Stimulated activated CD4-positive, alpha-beta T cell treated with anti-CD3 and anti-CD28 coated beads, Interleukin-15, amount 100 ng/mL, for 24 hours (primary cell): Measurements from ENCODE around the gene KCNA10.
"Not testable (repeated sequence)": the region's sequence is repeated elsewhere in the genome, so short reads cannot be mapped to it uniquely, and the experiment has no call there.

Experiments used
- DNase-seq: peaks from one replicate; pipeline ENCODE4 v3.0.0-alpha.2; 2020

Gene KCNA10

DNA sequence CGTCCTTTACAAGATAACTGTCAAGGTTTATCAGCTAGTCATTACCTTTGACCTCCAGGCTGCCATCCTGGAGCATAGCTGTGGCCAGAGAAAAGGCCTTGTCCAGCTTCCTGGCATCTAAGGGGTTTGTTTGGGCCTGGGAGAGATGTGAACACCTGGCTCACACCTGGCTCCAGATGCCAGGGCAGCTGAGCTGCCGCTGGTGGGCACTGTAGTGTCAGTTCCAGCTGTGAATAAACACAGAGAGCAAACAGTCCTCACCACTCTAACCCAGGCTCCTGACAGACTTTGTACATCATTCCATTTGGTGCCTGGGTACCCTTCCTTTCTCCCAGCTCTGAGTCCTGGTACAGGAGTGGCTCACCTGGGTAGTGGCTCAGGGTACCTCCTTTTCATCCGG lies 14.3 kb upstream of the KCNA10 start:
- DNase-seq: no peak

DNA sequence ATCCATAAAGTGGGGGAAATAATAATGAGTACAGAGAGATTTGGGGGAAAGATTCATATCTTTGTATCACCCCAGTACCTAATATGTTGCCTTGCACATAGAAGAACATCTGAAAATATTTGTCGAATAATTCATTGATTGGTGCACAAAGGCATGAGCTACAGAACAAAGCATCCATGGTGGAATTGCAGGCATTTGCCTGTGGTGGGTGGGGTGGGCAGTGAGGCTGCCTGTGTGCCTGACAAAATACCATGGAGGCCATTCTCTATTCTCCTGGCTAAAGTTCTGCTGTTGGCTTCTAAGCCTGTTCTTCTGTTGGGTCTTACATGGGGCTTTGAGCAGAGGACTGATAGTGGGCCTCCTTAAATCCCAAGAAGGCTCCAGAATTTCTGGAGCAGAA lies 10.0 kb upstream of the KCNA10 start:
- DNase-seq: no peak

DNA sequence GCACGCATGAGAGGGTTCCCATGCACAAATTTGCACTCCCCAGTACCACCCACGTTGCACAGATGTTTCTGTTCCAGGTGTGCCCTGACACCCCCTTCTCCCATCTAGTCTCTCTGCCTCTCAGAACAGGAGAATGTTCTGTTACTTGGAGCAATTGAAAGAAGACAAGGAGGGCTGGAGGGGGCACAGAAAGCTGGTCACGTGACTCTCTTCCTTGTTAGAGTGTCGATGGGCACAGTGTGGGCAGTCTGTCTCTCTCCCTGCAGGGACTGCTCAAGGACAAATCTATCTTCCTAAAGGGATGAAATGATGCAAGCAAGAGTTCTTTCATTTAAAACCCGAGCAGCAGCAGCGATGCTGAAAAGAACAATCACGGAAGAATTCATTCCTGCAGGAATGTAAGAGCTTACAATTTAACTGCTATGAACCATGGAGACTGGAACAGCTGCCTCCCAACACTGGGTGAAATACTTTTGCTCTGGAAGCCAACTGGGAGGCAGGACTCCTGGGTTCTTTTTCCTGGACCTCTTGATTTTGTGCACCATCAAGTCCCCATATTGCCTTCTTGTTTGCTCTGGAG lies 7.3 kb upstream of the KCNA10 start:
- DNase-seq: no peak

DNA sequence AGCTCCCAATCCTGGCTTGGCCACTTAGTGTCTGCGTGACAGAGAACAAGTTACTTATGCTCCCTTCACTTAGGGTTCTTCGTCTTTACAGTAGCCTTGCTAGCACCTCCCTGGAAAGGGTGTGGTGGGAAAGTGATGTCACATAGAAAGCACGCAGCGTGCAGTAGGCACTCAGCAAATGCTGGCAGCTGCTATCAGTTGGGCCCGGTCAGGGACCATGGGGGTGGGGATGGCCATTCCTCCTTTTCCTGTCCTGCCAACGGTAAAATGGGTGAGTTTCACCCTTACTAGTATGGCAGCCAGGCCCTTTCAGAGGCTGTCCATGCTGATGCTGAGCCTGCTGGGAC lies 6.2 kb upstream of the KCNA10 start:
- DNase-seq: no peak

DNA sequence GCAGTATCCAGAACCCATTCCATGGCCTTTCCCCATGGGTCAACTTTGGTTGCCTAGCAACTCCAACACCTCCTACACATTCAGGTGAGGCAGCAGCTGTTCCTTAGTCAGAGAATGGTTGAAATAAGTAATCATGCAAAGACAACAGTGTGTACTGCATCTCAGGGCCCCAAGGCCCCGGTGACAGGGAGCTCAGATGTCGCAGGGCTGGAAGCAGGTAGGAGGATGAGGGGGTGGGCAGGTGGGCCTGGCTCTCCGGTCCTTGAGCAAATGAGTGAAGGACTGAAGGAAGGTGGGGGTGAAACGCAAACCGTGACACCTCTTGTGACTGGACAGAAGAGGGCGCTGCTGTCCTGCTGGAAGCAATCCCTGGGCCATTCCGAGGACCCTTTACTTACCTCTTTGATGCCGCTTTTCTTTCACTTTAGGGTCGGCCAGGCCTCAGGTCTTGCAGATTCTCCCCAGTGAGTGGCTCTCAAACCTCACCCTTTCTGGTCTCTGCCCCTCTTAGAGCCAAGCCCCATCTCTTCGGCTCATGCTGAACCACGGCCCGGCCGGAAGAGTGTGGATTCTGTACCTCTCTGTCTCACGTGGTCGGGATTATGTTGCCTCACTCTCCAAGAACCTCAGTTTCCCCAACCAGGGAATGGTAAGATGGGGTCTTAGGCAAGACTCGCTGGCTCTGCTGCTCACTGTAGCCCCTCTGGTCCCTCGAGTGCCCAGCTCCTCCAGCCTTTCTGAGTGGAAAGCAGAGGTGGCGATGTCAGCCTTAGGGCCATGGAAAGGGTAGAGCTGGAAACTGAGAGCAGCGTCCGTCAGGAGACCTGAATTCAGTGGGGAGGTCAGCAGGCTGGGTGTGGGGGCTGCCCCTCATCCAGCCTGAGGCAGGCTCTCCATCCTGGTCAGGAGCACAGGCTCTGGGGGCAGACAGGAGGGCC lies 5.6 kb upstream of the KCNA10 start:
- DNase-seq: peak; percentile 64

DNA sequence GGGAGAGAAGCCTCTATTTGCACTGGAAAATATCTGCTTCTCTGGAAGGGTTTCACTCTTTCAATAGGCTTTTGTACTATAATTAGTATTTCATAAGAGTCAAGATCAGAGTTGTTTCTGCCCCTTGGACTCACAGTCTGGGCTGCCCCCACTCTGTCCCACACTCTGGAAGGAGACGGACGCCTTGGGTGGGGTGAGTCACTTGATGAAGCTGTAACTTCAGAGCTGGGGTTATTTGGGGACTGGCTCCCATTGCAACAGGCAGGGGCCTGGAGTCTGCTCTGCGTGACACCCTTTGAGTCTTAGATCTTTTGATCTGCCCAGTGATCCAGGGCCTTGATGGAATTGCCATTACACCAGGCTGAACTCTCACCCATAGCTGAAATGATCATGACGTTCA lies 4.0 kb upstream of the KCNA10 start:
- DNase-seq: no peak

DNA sequence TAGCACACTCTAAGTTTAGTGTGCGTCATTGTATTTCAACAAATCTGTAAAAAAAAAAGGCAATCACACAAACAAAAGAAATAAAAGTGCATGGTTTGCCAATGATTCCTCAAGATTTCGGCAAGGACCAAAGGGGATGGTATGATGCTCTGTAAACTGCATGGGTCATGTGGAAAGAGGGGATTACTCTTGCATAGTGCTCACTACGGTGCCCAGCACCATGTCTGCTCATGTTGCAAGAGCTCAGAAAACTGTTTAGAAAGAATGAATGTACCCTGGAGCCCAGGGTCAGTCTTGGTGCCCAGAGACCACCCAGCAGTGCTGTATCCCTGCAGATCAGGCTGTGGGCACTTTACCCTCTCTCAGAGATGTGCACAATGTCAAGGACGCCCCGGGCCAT lies 3.6 kb upstream of the KCNA10 start:
- DNase-seq: no peak

DNA sequence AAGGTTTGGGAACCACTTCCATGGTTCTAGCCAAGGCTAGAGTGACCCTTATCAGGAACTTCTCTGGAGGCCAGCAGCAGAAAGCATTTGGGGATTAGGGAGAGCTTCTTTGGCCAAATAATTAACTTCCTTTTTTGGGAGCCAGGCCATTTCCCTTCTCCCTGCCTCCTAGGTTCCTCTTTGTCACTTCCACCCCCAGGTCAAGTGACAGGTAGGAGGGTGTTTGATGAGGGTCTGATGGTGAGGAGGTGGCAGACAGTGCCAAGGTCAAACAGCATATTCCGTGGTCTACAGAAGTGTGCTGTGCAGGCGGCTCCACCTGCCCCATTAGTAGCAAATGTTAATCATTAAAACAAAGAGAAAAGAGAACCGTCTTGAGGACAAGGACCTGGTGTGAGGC lies 1.9 kb upstream of the KCNA10 start:
- DNase-seq: no peak

DNA sequence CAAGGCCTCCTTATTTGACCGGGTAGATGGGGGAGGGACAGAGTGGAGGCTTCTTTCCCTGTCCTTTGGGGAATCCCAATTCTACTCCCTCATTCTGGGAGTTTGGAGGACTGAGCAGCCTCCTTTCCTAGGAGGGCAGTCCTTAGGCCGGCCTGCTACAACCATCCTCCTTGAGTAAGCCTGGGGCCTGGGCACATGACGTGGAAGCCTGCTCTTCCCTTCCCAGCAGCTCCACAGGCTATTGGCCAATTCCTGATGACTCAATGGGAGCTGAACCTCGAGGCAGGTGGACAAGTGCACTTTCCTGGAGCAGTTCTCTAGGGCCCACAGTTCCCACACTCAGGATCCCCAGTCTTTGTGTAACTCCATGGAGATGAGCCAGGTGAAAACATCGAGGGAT lies 3.1 kb downstream of the KCNA10 start:
- DNase-seq: no peak

DNA sequence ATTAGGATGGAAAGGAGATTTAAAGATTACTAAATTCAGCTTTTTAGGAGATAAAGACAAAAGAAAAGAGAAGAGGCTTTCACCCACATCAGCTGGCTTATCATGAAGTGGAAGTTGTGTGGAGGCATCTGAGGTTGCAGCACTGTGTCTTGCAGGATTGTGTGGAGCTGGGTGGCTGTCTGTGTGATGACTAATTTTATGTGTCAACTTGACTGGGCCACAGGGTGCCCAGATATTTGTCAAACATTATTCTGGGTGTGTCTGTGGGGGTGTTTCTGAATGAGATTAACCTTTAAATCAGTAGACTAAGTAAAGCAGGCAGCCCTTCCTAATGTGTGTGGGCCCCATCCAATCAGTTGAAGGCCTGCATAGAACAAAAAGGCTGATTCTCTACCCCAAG lies 3.9 kb downstream of the KCNA10 start:
- DNase-seq: no peak

DNA sequence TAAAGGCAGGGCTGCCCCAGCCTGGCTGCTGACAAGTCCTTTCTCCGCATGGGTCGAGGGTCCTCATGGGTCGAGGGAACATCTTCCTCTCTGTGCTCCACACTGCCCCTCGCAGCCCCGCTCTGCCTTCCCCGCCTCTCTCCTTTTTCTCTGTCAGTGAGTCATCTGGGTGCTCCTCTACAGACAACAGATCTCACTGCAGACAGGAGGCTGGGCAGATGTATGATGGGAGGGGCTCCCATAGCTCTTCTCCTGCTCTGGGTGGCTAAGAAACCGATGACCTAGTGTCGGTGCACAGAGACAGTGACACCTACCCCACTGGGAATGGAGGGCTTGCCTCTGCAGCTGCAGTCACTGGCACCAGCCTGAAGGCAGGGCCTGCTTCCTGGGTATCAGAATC lies 5.5 kb downstream of the KCNA10 start:
- DNase-seq: no peak

DNA sequence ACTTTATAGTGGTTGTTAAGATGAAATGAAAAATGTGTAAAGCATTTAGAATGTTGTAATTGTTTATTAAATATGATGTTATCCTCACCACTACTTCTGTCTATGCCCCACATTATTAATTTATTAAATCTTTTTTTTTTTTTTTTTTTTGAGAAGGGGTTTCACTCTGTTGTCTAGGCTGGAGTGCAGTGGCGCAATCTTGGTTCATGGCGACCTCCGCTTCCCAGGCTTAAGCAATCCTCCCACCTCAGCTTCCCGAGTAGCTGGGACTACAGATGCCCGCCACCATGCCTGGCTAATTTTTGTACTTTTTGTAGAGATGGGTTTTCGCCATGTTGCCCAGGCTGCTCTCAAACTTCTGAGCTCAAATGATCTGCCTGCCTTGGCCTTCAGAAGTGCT lies 7.5 kb downstream of the KCNA10 start:
- DNase-seq: no peak

DNA sequence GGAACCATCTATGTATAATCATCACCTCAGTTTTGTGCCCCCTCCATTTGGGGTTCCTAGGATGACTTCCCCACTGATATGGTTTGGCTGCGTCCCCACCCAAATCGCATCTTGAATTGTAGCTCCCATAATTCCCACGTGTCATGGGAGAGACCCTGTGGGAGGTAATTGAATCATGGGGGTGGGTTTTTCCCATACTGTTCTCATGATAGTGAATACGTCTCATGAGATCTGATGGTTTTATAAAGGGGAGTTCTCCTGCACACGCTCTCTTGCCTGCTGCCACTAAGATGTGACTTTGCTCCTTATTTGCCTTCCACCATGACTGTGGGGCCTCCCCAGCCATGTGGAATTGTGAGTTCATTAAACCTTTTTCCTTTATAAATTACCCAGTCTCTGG lies 8.1 kb downstream of the KCNA10 start:
- DNase-seq: not testable (repeated sequence)

DNA sequence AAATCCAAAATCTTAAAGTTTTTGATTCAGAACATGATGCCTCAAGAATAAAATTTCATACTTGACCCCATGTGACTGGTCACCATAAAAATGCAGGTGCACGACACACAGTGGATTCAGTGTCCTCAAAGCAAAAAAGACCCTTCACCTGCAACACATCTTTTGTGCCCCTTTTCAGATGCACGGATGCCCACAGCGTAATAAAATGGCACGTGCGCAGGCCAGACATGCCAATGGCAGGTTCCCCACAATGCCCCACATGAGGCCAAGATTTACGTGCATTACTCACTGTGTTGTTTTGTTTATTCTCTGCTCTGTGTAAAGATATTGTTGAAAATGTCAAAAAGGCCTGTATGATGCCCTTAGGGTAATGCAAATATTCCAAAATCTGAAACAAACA lies 9.3 kb downstream of the KCNA10 start:
- DNase-seq: no peak

DNA sequence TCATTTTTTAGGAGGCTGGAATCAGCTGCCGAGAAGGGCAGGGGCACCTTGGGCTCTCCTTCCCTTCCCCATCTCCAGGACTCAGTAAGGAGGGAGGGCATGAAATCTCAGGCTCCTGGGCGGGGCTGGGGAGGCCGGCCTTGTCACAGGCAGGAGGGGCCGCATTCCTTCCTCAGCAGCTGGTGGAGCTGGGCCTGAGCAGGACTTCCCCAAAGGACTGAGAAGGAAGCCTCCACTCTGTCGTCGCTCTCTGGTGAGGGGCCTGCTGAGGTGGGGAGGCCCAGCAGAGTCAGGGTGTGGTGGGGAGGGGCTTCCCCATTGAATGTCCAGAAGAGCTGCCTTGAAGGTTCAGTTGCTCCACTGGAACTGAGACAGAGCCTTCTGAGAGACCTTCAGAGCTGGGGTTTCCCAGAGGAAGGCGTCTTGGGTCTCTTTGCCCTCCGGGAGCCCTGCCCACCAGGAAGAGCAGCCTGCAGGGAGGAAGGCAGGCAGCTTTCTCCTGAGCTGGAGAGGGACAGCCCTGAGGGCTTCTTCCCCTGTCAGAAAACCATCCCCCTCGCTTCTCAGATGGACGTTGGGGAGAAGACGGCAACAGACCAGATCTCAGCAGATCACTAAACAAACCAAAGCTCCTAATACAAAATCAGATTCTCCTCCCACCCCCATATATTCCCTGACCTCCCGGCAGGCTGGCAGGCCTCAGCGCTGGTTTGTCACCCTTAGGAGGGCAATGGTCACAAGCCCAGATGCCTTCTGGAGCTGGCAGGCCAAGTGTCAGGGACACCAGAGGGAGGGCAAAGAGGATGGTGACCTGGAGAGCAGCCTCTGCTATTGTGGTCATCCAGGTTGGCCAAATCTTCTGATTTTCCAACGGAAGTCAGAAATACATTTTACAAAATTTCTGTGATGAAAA lies 10.7 kb downstream of the KCNA10 start:
- no peak for DNase-seq

DNA sequence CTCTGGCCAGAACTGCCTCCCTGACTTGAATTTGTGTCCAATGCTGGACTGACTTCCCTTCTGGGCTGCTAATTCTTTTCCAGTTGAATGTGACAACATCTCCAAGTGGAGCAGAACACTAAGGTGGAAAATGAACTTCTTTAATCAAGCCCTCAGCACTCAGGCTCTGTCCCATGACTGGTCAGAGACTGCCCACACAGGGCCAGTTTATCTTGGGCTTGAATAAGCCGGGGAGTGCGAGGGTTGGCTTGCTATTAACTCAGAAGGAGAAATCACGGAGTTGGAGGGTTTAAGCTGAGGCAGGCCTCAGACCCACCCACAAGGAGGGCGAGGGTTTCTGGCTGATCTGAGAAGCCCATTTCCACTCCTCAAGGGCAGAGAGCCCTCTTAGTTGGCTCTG lies 12.4 kb downstream of the KCNA10 start:
- DNase-seq: no peak

DNA sequence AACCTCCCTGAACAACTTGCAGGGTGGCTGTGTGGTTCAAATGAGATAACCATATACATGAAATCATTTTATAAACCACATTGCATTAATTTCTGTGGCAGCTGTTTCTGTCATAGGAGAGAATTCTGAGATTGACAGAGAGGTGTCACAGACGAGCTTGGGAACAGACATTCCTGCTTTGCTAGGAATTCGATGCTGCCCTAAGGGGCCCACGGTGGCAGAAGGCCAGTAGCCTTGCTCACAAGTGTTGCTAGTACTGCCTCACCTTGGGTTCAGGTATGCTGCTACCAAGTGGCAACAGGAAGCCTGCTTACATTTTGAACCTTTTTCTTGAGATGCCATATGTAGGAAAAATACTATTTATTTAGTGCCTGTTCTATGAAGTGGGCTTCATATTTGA lies 13.4 kb downstream of the KCNA10 start:
- no peak for DNase-seq

DNA sequence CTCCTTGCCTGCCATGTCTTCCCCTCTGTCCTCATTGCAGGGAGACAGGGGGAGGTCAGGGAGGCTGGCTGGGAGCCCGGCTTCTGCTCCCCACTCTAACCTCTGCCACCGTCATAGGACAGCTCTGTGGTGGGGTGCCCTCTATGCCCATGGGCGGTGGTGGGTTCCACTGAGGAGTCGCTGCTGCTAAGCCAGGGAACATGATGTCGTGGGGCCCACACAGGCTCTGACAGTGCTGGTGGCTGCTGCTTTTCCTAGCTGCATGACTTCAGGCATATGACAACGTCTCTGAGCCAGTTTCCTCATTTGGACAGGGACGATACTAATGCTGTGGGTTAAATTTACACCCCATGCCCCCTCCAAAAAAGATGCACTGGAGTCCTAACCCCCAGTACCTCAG lies 14.7 kb downstream of the KCNA10 start:
- no peak for DNase-seq

DNA sequence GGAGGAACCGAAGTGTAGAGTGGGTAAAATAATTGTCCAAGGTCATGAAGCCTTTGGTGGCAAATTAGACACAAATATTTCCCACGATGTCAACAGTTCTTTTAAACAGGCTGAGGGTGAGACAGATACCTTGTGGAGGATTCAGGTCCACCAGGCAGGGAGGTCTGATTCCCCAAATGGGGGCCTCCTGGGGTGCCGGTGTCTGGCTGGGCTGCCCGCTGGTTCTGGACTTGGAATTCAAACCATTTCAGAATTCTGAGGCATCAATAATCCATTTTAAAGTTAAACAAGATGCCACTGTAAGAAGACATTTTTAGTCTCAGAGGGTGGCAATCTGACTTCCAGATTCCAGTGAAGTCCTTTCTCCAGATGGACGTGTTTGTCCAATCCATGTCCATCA lies 15.5 kb downstream of the KCNA10 start:
- no peak for DNase-seq

DNA sequence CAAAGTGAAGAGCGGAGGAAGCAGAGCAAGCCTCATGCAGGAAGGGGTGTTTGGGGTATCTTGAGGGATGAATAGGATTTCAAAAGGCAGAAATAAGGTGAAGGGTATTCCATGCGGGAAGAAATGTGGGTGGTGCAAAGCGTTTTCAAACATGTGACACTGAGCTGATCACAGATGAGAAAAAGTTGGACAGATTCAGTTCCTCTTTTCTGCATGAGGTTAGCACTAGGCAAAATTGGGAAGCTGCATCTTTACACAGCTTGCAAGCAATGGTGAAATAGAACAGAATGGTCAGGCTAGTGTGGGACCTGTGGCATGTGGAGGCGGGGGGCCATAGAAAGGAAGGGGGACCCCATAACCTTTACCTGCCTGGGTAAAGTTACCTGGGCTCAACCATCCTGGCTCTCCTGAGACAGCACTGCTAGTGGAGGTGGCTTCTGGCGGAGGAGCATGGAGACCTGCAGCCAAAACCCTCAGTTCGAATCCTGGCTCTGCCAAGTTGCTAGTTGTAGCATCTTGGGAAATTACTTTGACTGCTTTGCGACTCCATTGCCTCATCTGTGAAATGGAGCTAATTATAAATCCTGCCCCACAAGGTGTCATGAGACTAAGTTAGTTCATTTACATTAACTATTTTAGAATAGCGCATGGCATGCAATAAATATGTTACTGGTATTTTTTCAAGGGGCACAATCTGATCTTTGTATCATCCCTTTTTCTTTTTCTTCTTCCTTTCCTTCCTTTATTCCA lies 16.4 kb downstream of the KCNA10 start:
- DNase-seq: no peak

DNA sequence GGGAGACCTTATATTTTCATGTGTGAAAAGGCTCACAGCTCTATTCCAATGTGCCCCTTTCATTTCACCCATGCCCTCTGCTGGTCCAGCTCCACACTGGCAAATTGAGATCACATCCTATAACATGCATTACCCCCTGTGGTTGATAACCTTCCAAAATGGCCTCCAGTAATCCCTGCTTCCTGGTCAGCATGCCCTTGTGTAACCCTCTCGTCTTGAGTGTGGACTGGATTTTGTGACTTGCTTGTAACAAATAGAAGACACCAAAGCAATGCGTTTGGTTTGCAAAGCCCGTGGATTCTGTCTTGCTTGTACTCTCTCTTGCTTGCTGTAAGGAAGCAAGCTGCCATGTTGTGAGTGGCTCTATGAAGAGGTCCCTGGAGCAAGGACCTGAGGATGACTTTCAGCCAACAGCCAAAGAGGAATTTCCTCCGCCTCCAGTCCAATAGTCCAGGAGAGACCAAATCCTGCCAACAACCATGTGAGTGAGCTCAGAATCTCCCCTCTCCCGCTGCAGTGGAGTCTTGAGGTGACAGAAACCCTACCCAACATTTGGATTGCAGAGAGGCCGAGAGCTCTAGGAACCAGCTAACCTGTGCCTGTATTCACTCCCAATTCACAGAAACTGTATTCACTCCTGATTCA lies 17.4 kb downstream of the KCNA10 start:
- DNase-seq: no peak

DNA sequence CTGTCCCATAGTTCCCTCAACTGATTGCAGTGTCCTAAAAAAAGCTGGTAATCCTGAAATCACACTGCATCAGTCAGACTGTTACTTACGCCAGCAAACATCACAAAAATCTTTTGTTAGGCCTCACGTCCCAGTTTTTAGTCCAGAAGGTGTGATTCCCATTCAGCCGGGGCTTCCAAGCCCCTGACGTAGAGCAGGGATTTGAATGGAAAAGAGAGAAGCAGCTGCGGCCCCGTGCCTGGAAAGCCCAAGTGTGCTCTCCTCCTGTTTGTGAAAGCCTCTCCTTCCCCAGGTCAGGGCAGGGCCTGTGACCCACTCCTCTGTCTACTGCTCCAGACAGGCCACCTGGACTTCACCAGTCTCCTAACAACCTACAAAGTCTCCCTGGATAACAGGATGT lies 20.7 kb downstream of the KCNA10 start:
- no peak for DNase-seq
